HepG2 (cell line): ENCODE data around the gene CBX7. TPM values are rescaled to one million over a fixed set of nuclear protein-coding genes. Genes with fewer than 3 reads are reported as not detected.

Experiments used
- AGO1 ChIP-seq: fragments of 200-400 bp; formaldehyde crosslinking; IDR thresholded peaks from 2 replicates; pipeline ENCODE4 v1.6.1; 2017; ENCODE audit warnings: mild to moderate bottlenecking, low read depth, low read length, moderate library complexity; ENCODE audit not compliant: poor library complexity, severe bottlenecking
- ARID2 ChIP-seq: sonication (generic); formaldehyde crosslinking; IDR thresholded peaks from 2 replicates; pipeline ENCODE4 v1.8.1; 2022; ENCODE audit warnings: mild to moderate bottlenecking, missing genetic modification reagents, borderline replicate concordance
- ATF1 ChIP-seq: IDR thresholded peaks from 2 replicates; pipeline ENCODE4 v1.6.1; 2016; ENCODE audit warnings: mild to moderate bottlenecking, control low read depth
- E2F1 ChIP-seq: sonication (generic); formaldehyde crosslinking; IDR thresholded peaks from 2 replicates; pipeline ENCODE4 v1.5.0; 2020; ENCODE audit warnings: missing genetic modification reagents
- FOXP4 ChIP-seq: sonication (generic); formaldehyde crosslinking; IDR thresholded peaks from 2 replicates; pipeline ENCODE4 v1.4.0; 2020; ENCODE audit warnings: missing genetic modification reagents
- HOXA5 ChIP-seq: sonication (generic); formaldehyde crosslinking; IDR thresholded peaks from 2 replicates; pipeline ENCODE4 v1.4.0; 2020; ENCODE audit warnings: missing genetic modification reagents
- LCORL ChIP-seq, 2 experiments: fragments of 450-650 bp in 1 of 2; sonication (generic) in 1 of 2; formaldehyde crosslinking in 1 of 2; IDR thresholded peaks; 2 replicates each; pipeline versions ENCODE4 v1.5.0 to v1.6.1; 2017 to 2020; ENCODE audit warnings: antibody characterized with exemption in 1 of 2, missing genetic modification reagents in 1 of 2
- RBFOX2 ChIP-seq: fragments of 200-400 bp; formaldehyde crosslinking; IDR thresholded peaks from 2 replicates; pipeline ENCODE4 v1.6.1; 2017; ENCODE audit warnings: low read depth, mild to moderate bottlenecking, low read length
- SALL2 ChIP-seq: sonication (generic); formaldehyde crosslinking; IDR thresholded peaks from 2 replicates; pipeline ENCODE4 v1.8.1; 2023; ENCODE audit warnings: mild to moderate bottlenecking, missing genetic modification reagents, inconsistent platforms
- SNAPC2 ChIP-seq: sonication (generic); formaldehyde crosslinking; IDR thresholded peaks from 2 replicates; pipeline ENCODE4 v1.8.1; 2022; ENCODE audit warnings: mild to moderate bottlenecking, missing genetic modification reagents
- SRY ChIP-seq: sonication (generic); formaldehyde crosslinking; IDR thresholded peaks from 2 replicates; pipeline ENCODE4 v1.8.0; 2022; ENCODE audit warnings: mild to moderate bottlenecking, missing genetic modification reagents
- TEAD3 ChIP-seq: optimal IDR thresholded peaks from 2 replicates; pipeline ENCODE3; 2016; ENCODE audit warnings: borderline replicate concordance
- TRIM24 ChIP-seq: sonication (generic); formaldehyde crosslinking; IDR thresholded peaks from 2 replicates; pipeline ENCODE4 v1.8.0; 2022; ENCODE audit warnings: mild to moderate bottlenecking, missing genetic modification reagents
- ZC3H13 ChIP-seq: sonication (generic); formaldehyde crosslinking; IDR thresholded peaks from 2 replicates; pipeline ENCODE4 v1.8.1; 2023; ENCODE audit warnings: mild to moderate bottlenecking, missing genetic modification reagents, moderate library complexity
- ZFP36 ChIP-seq: fragments of 150-350 bp; IDR thresholded peaks from 2 replicates; pipeline ENCODE4 v1.6.1; 2018; ENCODE audit warnings: borderline replicate concordance, low read length, low read depth; ENCODE audit not compliant: partially characterized antibody
- ZIK1 ChIP-seq: sonication (generic); formaldehyde crosslinking; IDR thresholded peaks from 2 replicates; pipeline ENCODE4 v1.5.0; 2020; ENCODE audit warnings: mild to moderate bottlenecking, low read depth, missing genetic modification reagents, borderline replicate concordance
- ZKSCAN5 ChIP-seq: sonication (generic); formaldehyde crosslinking; IDR thresholded peaks from 2 replicates; pipeline ENCODE4 v1.5.1; 2020; ENCODE audit warnings: mild to moderate bottlenecking, missing genetic modification reagents
- ZNF616 ChIP-seq: sonication (generic); formaldehyde crosslinking; IDR thresholded peaks from 2 replicates; pipeline ENCODE4 v1.5.0; 2020; ENCODE audit warnings: low read depth, mild to moderate bottlenecking, missing genetic modification reagents
- polyA plus RNA-seq, 8 experiments: library from polyadenylated mRNA; depleted of rRNA in 3 of 8; stranded (reverse) in 7 of 8; unstranded in 1 of 8; fragments of >200 nt; fragmentation: Illumina TruSeq in 4 of 8; extraction: Trizol in 4 of 8; gene quantifications; 2 replicates each; pipeline versions ENCODE4 v1.2.1 to v1.2.3, GENCODE V29; 2011 to 2016; ENCODE audit warnings: low read depth in 4 of 8, missing spikeins in 1 of 8, mixed read lengths in 1 of 8; ENCODE audit not compliant: insufficient read depth in 1 of 8
- total RNA-seq, 5 experiments: library from RNA; depleted of rRNA; stranded (reverse); fragments of >200 nt; fragmentation: Illumina TruSeq; extraction: Trizol; gene quantifications; 2 replicates each; pipeline ENCODE4 v1.2.3, GENCODE V29; 2016; ENCODE audit warnings: low read depth in 1 of 5
- TF ChIP-seq, protein P1 (sequence below): sonication (generic); formaldehyde crosslinking; IDR thresholded peaks from 2 replicates; pipeline ENCODE4 v1.5.0; 2020; ENCODE audit warnings: missing genetic modification reagents, mild to moderate bottlenecking, borderline replicate concordance
- TF ChIP-seq, protein P2 (sequence below): fragments of 450-650 bp; IDR thresholded peaks from 2 replicates; pipeline ENCODE4 v1.6.1; 2017
- TF ChIP-seq, protein P3 (sequence below): sonication (generic); formaldehyde crosslinking; IDR thresholded peaks from 2 replicates; pipeline ENCODE4 v1.9.0; 2021; ENCODE audit warnings: missing genetic modification reagents, mild to moderate bottlenecking, borderline replicate concordance
- TF ChIP-seq, protein P4 (sequence below): sonication (generic); formaldehyde crosslinking; IDR thresholded peaks from 2 replicates; pipeline ENCODE4 v1.4.0; 2020; ENCODE audit warnings: missing genetic modification reagents

CBX7 gene
- total and polyA plus RNA-seq, 2 of the 13 experiments (the other 11 are each of a cell fraction or from before 2014, with no cell fraction given) = 0.35 to 4.9 TPM

DNA sequence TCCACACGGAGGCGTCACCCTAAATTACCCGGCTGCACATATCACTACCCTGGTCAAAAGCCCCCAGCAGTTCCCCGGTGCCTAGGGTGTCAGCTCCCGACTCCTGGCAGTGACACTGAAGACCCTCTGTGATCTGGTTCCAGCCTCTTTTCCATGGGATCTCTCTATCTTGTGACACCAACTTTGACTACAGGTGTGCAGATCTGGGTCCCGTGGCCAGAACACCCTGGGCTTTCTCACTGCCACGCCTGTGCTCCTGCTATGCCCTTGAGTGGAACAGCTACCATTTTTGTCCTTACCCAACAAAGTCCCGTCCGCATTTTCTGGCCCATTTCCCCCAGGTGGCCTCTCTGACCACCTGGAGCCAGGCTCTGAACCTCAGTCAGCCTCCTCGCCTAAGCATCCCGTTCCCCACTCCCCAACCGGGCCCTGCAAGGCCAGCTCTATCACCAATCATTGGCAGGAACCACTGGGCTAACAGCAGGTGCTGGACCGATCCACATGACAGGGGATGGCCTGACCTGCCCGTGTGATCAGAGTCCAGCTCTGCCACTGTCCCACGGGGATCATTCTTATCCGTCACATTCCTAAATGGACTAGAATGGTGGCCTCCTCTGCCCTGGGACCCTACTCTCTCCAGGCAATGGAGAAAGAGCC is 20.7 kb upstream of the CBX7 start (continued):
- TF ChIP-seq ZIK1 (no peak), ZKSCAN5 (CRISPR knock-in tag) (no peak), HOXA5 (no peak), ARID2 (CRISPR knock-in tag) (no peak), ZC3H13 (CRISPR knock-in tag) (no peak), TRIM24 (CRISPR knock-in tag) (no peak), ZNF616 (CRISPR knock-in tag) (no peak), LCORL (IDR thresholded peaks at IDR 0.05) (no peak), LCORL (CRISPR knock-in tag; IDR thresholded peaks at IDR 0.05) (peak; percentile 69), AGO1 (no peak), ZFP36 (no peak), FOXP4 (no peak), SNAPC2 (CRISPR knock-in tag) (no peak), ATF1 (CRISPR knock-in tag) (no peak), TEAD3 (CRISPR knock-in tag) (no peak), RBFOX2 (no peak), E2F1 (CRISPR knock-in tag) (no peak), SALL2 (CRISPR knock-in tag) (no peak), SRY (CRISPR knock-in tag) (no peak)
- TF ChIP-seq, protein P1, sequence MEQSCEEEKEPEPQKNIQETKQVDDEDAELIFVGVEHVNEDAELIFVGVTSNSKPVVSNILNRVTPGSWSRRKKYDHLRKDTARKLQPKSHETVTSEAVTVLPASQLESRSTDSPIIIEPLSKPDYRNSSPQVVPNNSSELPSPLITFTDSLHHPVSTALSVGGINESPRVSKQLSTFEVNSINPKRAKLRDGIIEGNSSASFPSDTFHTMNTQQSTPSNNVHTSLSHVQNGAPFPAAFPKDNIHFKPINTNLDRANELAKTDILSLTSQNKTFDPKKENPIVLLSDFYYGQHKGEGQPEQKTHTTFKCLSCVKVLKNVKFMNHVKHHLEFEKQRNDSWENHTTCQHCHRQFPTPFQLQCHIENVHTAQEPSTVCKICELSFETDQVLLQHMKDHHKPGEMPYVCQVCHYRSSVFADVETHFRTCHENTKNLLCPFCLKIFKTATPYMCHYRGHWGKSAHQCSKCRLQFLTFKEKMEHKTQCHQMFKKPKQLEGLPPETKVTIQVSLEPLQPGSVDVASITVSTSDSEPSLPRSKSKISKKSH (CRISPR knock-in tag) = no peak
- TF ChIP-seq, protein P2, sequence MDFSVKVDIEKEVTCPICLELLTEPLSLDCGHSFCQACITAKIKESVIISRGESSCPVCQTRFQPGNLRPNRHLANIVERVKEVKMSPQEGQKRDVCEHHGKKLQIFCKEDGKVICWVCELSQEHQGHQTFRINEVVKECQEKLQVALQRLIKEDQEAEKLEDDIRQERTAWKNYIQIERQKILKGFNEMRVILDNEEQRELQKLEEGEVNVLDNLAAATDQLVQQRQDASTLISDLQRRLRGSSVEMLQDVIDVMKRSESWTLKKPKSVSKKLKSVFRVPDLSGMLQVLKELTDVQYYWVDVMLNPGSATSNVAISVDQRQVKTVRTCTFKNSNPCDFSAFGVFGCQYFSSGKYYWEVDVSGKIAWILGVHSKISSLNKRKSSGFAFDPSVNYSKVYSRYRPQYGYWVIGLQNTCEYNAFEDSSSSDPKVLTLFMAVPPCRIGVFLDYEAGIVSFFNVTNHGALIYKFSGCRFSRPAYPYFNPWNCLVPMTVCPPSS = no peak
- TF ChIP-seq, protein P3, sequence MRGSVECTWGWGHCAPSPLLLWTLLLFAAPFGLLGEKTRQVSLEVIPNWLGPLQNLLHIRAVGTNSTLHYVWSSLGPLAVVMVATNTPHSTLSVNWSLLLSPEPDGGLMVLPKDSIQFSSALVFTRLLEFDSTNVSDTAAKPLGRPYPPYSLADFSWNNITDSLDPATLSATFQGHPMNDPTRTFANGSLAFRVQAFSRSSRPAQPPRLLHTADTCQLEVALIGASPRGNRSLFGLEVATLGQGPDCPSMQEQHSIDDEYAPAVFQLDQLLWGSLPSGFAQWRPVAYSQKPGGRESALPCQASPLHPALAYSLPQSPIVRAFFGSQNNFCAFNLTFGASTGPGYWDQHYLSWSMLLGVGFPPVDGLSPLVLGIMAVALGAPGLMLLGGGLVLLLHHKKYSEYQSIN = no peak
- TF ChIP-seq, protein P4, sequence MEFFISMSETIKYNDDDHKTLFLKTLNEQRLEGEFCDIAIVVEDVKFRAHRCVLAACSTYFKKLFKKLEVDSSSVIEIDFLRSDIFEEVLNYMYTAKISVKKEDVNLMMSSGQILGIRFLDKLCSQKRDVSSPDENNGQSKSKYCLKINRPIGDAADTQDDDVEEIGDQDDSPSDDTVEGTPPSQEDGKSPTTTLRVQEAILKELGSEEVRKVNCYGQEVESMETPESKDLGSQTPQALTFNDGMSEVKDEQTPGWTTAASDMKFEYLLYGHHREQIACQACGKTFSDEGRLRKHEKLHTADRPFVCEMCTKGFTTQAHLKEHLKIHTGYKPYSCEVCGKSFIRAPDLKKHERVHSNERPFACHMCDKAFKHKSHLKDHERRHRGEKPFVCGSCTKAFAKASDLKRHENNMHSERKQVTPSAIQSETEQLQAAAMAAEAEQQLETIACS (CRISPR knock-in tag) = no peak
